Upper lobe of left lung (tissue), 6 donors: ENCODE data around the gene ZBBX. TPM values are rescaled to one million over a fixed set of nuclear protein-coding genes. Genes with fewer than 3 reads are reported as not detected.

Experiments used
- ATAC-seq, 2 donors: fragments of 200-7000 bp; cut with Tn5 transposase; one replicate each; pipeline ENCODE4 v1.9.1; 2022; ENCODE audit warnings: mild to moderate bottlenecking in 2 of 2, moderate library complexity in 2 of 2; ENCODE audit not compliant: low FRiP score in 2 of 2
- DNase-seq, 2 donors: peaks; one replicate each; pipeline ENCODE4 v3.0.0-alpha.2; 2019 to 2020
- H3K27ac ChIP-seq, 4 donors: fragments of 200-600 bp; sonication (generic); one replicate each; pipeline ENCODE4 v1.5.1; 2016 to 2019
- H3K27me3 ChIP-seq, 4 donors: fragments of 200-600 bp; sonication (generic); one replicate each; pipeline ENCODE4 v1.5.1; 2017 to 2019
- H3K36me3 ChIP-seq, 4 donors: fragments of 200-600 bp; sonication (generic); one replicate each; pipeline ENCODE4 v1.5.1; 2016 to 2019
- H3K4me1 ChIP-seq, 4 donors: fragments of 200-600 bp; sonication (generic); one replicate each; pipeline ENCODE4 v1.5.1; 2018 to 2019
- H3K4me3 ChIP-seq, 4 donors: fragments of 200-600 bp; sonication (generic); one replicate each; pipeline ENCODE4 v1.5.1; 2017 to 2019; ENCODE audit warnings: mild to moderate bottlenecking in 2 of 4, moderate library complexity in 1 of 4
- H3K9me3 ChIP-seq, 4 donors: fragments of 200-600 bp; sonication (generic); one replicate each; pipeline ENCODE4 v1.5.1; 2018 to 2019
- CTCF ChIP-seq, 6 experiments: fragments of 450-650 bp in 4 of 6; fragments of 200-600 bp in 2 of 6; sonication (generic) in 2 of 6; IDR thresholded peaks; one replicate each; pipeline ENCODE4 v1.5.1; 2016 to 2019; ENCODE audit warnings: antibody characterized with exemption in 6 of 6
- EP300 ChIP-seq, 4 donors: sonication (generic); formaldehyde crosslinking; IDR thresholded peaks; one replicate each; pipeline ENCODE4 v1.5.1; 2017; ENCODE audit warnings: antibody characterized with exemption in 4 of 4, control low read depth in 2 of 4
- POLR2A ChIP-seq, 4 donors: fragments of 450-650 bp; IDR thresholded peaks; one replicate each; pipeline ENCODE4 v1.5.1; 2016 to 2017; ENCODE audit warnings: antibody characterized with exemption in 4 of 4, mild to moderate bottlenecking in 2 of 4
- POLR2AphosphoS5 ChIP-seq, 2 donors: sonication (generic); formaldehyde crosslinking; IDR thresholded peaks; one replicate each; pipeline ENCODE4 v1.5.1; 2017; ENCODE audit warnings: antibody characterized with exemption in 2 of 2
- WGBS, 2 donors: methylation state at CpG; one replicate each; pipeline ENCODE4 v1.1.5; 2017 to 2018; 5-methylcytosine and 5-hydroxymethylcytosine counted together
- total RNA-seq, 6 donors: library from RNA; depleted of rRNA in 4 of 6; stranded (reverse); fragments of >200 nt in 4 of 6; gene quantifications; one replicate each; pipeline versions ENCODE4 v1.1.0 to v1.2.1, GENCODE V29; 2016 to 2021
- donor health status: DM: no; HTN: no; CAD: no; lungs with moderate emphysema.
- donor health status: DM: no; HTN: yes; CAD: no; lungs with severe emphysema.

ZBBX gene
- total RNA-seq, 6 donors from 2014 or later: 0.31 to 81.3 (median 7.4) TPM

GRCh38 chr3:167289435-167289834 is 90.7 kb downstream of the ZBBX start:
- Histone ChIP-seq H3K4me3 (no peak overlapping the region), H3K4me1 (no peaks in the 10 kb centered on the region), H3K36me3 (no peaks in the 10 kb centered on the region), H3K27ac (no peak overlapping the region), H3K9me3 (no peaks in the 10 kb centered on the region), H3K27me3 (no peaks in the 10 kb centered on the region)
- DNase-seq (no peak), ATAC-seq (no peak)
- WGBS, 2 donors: 87 to 90% methylated on average over 2 to 8 of the region's 8 CpGs
- TF ChIP-seq EP300 (IDR thresholded peaks at IDR 0.05): no peak
- TF ChIP-seq POLR2A (IDR thresholded peaks at IDR 0.05): no peak
- TF ChIP-seq POLR2AphosphoS5 (IDR thresholded peaks at IDR 0.05): no peak
- no peak for TF ChIP-seq CTCF (IDR thresholded peaks at IDR 0.05)

GRCh38 chr3:167288737-167289136 is 91.4 kb downstream of the ZBBX start:
- TF ChIP-seq EP300 (IDR thresholded peaks at IDR 0.05) (no peak), POLR2A (IDR thresholded peaks at IDR 0.05) (no peak), POLR2AphosphoS5 (IDR thresholded peaks at IDR 0.05) (no peak), CTCF (IDR thresholded peaks at IDR 0.05) (no peak)

GRCh38 chr3:167287308-167287707 is 92.8 kb downstream of the ZBBX start:
- Histone ChIP-seq H3K9me3 (no peaks in the 10 kb centered on the region), H3K27me3 (no peaks in the 10 kb centered on the region), H3K4me3 (no peak overlapping the region), H3K4me1 (no peaks in the 10 kb centered on the region), H3K27ac (no peak overlapping the region), H3K36me3 (no peaks in the 10 kb centered on the region)
- WGBS, 2 donors: 67 to 74% methylated on average over 3 of the region's 3 CpGs
- TF ChIP-seq POLR2AphosphoS5 (IDR thresholded peaks at IDR 0.05) (no peak), EP300 (IDR thresholded peaks at IDR 0.05) (no peak), CTCF (IDR thresholded peaks at IDR 0.05) (no peak), POLR2A (IDR thresholded peaks at IDR 0.05) (no peak)
- no peak for DNase-seq
- no peak for ATAC-seq

More at GRCh38 chr3:167288737-167289136, 91.4 kb downstream of the ZBBX start:
- H3K27ac ChIP-seq: no peak overlapping the region
- no peak overlapping the region for H3K4me3 ChIP-seq
- no peaks in the 10 kb centered on the region for H3K9me3 ChIP-seq
- DNase-seq (no peak), ATAC-seq (no peak)
- no peaks in the 10 kb centered on the region for H3K4me1 ChIP-seq
- no peaks in the 10 kb centered on the region for H3K36me3 ChIP-seq
- no peaks in the 10 kb centered on the region for H3K27me3 ChIP-seq

GRCh38 chr3:167274141-167274874 is 105.8 kb downstream of the ZBBX start:
- H3K36me3 ChIP-seq: no peaks in the 10 kb centered on the region
- no peaks in the 10 kb centered on the region for H3K4me1 ChIP-seq
- 82 to 88% methylated on average over 7 of the region's 7 CpGs for WGBS, 2 donors
- no peak overlapping the region for H3K4me3 ChIP-seq
- no peak for TF ChIP-seq EP300 (IDR thresholded peaks at IDR 0.05)
- TF ChIP-seq CTCF (IDR thresholded peaks at IDR 0.05): no peak
- TF ChIP-seq POLR2AphosphoS5 (IDR thresholded peaks at IDR 0.05): no peak
- TF ChIP-seq POLR2A (IDR thresholded peaks at IDR 0.05): no peak
- no peaks in the 10 kb centered on the region for H3K9me3 ChIP-seq
- ATAC-seq: no peak
- H3K27me3 ChIP-seq: no peaks in the 10 kb centered on the region
- no peak for DNase-seq
- no peak overlapping the region for H3K27ac ChIP-seq

GRCh38 chr3:167253037-167253436 is 127.1 kb downstream of the ZBBX start:
- TF ChIP-seq POLR2A (IDR thresholded peaks at IDR 0.05): no peak
- TF ChIP-seq POLR2AphosphoS5 (IDR thresholded peaks at IDR 0.05): no peak
- TF ChIP-seq CTCF (IDR thresholded peaks at IDR 0.05): no peak
- no peak for TF ChIP-seq EP300 (IDR thresholded peaks at IDR 0.05)
- 39 to 46% methylated on average over 1 of the region's 1 CpG for WGBS, 2 donors

More at GRCh38 chr3:167253037-167253436, 127.1 kb downstream of the ZBBX start:
- H3K4me1 ChIP-seq: no peaks in the 10 kb centered on the region
- no peaks in the 10 kb centered on the region for H3K36me3 ChIP-seq
- H3K27ac ChIP-seq: no peak overlapping the region
- H3K9me3 ChIP-seq: no peaks in the 10 kb centered on the region
- ATAC-seq: no peak
- no peak for DNase-seq
- no peaks in the 10 kb centered on the region for H3K27me3 ChIP-seq
- H3K4me3 ChIP-seq: no peak overlapping the region
